ENCODE data around the gene DNLZ.
"Not testable (repeated sequence)": the region's sequence is repeated elsewhere in the genome, so short reads cannot be mapped to it uniquely, and the experiment has no call there.

The DNLZ gene

DNA sequence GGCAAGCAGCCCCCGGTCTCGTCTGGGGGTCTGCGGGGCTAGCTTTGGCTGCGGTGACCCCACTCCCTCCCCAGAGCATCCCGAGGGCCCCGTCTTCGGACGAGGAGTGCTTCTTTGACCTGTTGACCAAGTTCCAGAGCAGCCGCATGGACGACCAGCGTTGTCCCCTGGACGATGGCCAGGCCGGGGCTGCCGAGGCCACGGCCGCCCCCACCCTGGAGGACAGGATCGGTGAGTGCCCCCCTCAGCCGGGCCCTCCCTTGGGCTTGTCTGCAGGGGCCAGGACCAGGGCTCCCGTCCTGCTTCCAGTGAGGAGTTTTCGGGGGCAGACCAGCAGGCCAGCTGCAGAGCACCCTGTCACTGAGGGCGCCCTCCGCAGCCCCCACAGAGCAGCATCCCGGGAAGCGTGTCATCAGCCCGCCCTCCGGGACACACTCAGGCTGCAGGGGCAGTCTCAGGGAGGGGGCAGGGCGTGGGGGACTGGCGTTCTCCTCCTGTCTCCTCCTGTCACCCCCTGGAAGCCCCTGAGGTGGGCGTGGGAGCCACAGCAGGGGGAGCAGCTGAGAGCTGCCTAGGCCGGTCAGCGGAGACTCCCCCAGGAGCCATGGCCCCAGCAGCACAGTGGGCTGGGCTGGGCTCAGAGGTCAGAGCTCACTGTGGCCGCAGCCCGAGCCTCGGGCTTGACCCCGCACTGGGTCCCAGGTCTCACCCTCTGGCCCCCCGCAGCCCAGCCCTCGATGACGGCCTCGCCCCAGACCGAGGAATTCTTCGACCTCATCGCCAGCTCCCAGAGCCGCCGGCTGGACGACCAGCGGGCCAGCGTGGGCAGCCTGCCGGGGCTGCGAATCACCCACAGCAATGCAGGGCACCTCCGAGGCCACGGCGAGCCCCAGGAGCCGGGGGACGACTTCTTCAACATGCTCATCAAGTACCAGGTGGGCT lies 7.7 kb downstream of the DNLZ start:
- no peak for DNase-seq (ENCODE audit: low read depth)
- no peak overlapping the region for H3K4me3 ChIP-seq (ENCODE audit: low read depth, low read length)
- no peak for TF ChIP-seq POLR2A (IDR thresholded peaks at IDR 0.05; ENCODE audit: extremely low read depth, insufficient read length)
- no peak for TF ChIP-seq MYC (IDR thresholded peaks at IDR 0.05; ENCODE audit: low read depth, low read length)
- TF ChIP-seq, protein P1, sequence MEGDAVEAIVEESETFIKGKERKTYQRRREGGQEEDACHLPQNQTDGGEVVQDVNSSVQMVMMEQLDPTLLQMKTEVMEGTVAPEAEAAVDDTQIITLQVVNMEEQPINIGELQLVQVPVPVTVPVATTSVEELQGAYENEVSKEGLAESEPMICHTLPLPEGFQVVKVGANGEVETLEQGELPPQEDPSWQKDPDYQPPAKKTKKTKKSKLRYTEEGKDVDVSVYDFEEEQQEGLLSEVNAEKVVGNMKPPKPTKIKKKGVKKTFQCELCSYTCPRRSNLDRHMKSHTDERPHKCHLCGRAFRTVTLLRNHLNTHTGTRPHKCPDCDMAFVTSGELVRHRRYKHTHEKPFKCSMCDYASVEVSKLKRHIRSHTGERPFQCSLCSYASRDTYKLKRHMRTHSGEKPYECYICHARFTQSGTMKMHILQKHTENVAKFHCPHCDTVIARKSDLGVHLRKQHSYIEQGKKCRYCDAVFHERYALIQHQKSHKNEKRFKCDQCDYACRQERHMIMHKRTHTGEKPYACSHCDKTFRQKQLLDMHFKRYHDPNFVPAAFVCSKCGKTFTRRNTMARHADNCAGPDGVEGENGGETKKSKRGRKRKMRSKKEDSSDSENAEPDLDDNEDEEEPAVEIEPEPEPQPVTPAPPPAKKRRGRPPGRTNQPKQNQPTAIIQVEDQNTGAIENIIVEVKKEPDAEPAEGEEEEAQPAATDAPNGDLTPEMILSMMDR (IDR thresholded peaks at IDR 0.05; ENCODE audit: low read depth, low read length) = no peak
- TF ChIP-seq, protein P2, sequence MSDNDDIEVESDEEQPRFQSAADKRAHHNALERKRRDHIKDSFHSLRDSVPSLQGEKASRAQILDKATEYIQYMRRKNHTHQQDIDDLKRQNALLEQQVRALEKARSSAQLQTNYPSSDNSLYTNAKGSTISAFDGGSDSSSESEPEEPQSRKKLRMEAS (IDR thresholded peaks at IDR 0.05; ENCODE audit: low read depth, low read length) = no peak

DNA sequence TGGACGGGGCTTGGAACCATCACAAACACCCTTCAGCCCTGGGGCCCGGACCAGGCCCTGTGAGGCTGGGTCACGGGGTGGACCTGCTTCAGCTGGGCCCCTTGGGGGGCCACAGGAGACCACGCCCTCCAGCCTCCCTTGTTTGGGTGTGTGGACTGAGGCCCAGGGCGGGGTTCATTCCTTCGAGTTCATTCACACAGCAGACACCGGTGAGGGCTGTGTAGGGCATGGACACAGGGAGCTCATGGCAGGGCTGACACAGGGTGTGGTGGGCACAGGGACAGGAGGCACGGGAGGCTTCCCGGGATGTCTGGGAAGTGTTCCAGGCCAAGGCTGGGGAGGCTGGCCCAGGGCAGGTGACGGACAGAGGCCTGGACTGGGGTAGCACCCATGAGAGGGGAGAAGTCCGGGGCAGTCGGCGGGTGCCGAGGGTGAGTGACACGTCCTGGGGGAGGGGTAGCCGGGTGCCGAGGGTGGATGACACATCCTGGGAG lies 8.9 kb downstream of the DNLZ start:
- no peak for DNase-seq (ENCODE audit: low read depth)
- TF ChIP-seq POLR2A (IDR thresholded peaks at IDR 0.05; ENCODE audit: extremely low read depth, insufficient read length) = no peak
- TF ChIP-seq, protein P1 (IDR thresholded peaks at IDR 0.05; ENCODE audit: low read depth, low read length) = no peak
- TF ChIP-seq, protein P2 (IDR thresholded peaks at IDR 0.05; ENCODE audit: low read depth, low read length) = no peak
- TF ChIP-seq MYC (IDR thresholded peaks at IDR 0.05; ENCODE audit: low read depth, low read length) = no peak
- no peak overlapping the region for H3K4me3 ChIP-seq (ENCODE audit: low read depth, low read length)

DNA sequence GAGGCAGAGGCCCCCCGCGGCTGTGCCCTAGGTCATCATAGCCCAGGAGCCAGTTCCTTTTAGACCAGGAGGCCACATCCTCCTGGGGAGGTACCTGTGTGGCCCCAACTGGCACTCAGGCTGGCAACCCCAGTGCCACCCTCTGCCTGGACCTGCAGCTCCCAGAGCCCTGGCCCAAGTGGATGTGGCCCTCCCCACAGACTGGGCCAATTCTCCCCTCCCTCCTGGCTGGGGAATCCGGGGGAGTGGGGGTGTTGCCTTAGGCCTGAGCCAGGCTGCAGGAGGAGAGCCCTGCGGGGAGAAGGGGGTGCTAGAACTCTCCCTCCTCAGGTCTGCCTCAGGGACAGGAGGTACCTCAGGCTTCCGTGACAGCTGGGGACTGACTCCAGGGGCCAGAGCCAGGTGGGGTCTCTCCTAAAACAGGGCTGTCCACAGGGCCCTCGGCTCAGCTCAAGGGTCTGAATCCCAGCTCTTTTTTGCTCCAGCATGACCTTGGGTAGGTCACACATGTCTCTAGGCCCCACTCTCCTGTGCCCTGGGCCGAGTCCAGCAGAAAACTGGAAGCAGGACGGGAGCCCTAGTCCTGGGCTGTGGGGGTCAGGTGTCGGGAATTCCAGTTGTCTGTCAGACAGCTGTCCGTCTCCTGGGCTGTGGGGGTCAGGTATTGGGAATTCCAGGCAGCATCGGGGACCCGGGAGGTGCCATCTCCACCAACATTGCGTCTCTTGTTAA lies 9.6 kb downstream of the DNLZ start:
- no peak for DNase-seq (ENCODE audit: low read depth)
- TF ChIP-seq MYC (IDR thresholded peaks at IDR 0.05; ENCODE audit: low read depth, low read length) (no peak), POLR2A (IDR thresholded peaks at IDR 0.05; ENCODE audit: extremely low read depth, insufficient read length) (no peak)
- TF ChIP-seq, protein P2 (IDR thresholded peaks at IDR 0.05; ENCODE audit: low read depth, low read length) = no peak
- TF ChIP-seq, protein P1 (IDR thresholded peaks at IDR 0.05; ENCODE audit: low read depth, low read length) = no peak
- H3K4me3 ChIP-seq (ENCODE audit: low read depth, low read length) = no peak overlapping the region

DNA sequence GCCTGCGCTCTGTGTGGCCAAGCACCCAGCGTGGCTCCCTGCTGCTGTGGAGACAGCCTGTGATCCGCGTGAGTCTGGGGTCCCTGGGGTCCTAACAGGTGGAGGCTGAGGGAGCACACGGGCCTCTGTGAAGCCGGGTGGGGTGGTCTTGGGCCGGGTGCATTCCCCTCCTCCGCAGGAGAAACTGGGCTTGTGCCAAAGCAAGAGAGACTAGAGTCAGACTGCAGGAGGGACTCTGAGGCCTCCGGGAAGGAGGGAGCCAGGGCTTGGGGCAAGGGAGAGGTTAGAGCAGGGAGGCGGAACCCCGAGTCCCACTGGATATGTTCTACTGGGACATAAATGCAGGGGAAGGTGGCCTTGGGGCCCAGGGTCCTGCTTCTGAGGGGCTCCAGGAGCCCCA lies 10.5 kb downstream of the DNLZ start:
- DNase-seq (ENCODE audit: low read depth) = no peak
- TF ChIP-seq, protein P1 (IDR thresholded peaks at IDR 0.05; ENCODE audit: low read depth, low read length) = no peak
- TF ChIP-seq, protein P2 (IDR thresholded peaks at IDR 0.05; ENCODE audit: low read depth, low read length) = no peak
- TF ChIP-seq POLR2A (IDR thresholded peaks at IDR 0.05; ENCODE audit: extremely low read depth, insufficient read length) = no peak
- TF ChIP-seq MYC (IDR thresholded peaks at IDR 0.05; ENCODE audit: low read depth, low read length) = no peak
- no peak overlapping the region for H3K4me3 ChIP-seq (ENCODE audit: low read depth, low read length)

DNA sequence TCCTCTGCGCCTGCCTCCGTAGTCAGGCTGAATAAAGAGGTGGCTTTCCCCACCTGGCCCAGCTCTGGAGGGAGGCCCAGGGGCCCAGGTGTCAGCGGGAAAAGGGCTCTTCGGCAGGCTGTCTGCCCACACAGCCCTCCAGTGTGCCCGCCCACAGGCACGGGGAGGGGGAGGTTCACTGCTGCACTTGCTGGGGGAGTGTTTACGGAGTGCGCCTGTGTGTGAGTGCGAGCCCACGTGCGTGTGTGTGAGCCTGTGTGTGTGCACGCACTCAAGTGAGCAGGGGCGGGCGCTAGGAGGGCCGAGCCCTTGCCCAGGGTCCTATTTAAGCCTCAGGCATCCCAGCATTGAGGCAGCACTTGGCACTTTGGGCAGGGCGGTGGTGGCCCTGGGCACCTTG lies 10.9 kb downstream of the DNLZ start:
- TF ChIP-seq MYC (IDR thresholded peaks at IDR 0.05; ENCODE audit: low read depth, low read length) (no peak), POLR2A (IDR thresholded peaks at IDR 0.05; ENCODE audit: extremely low read depth, insufficient read length) (no peak)
- TF ChIP-seq, protein P1 (IDR thresholded peaks at IDR 0.05; ENCODE audit: low read depth, low read length) = no peak
- TF ChIP-seq, protein P2 (IDR thresholded peaks at IDR 0.05; ENCODE audit: low read depth, low read length) = no peak
- H3K4me3 ChIP-seq (ENCODE audit: low read depth, low read length) = no peak overlapping the region
- no peak for DNase-seq (ENCODE audit: low read depth)

GRCh38 chr9:136351868-136352267 lies 11.7 kb downstream of the DNLZ start:
- not testable (repeated sequence) for DNase-seq (ENCODE audit: low read depth)

More at GRCh38 chr9:136351868-136352267, 11.7 kb downstream of the DNLZ start:
- not testable (repeated sequence) for H3K4me3 ChIP-seq (ENCODE audit: low read depth, low read length)
